Measurements from ENCODE around the gene USP27X. TPM values are rescaled to one million over a fixed set of nuclear protein-coding genes. Genes with fewer than 3 reads are reported as not detected.

USP27X gene
- total and polyA plus RNA-seq, 2 of the 4 experiments (the other 2 are of a cell fraction) = 2.7 to 6.3 TPM

GRCh38 chrX:49922291-49923241, 43.3 kb downstream of the USP27X start, which contains the start of gene CLCN5:
Gene CLCN5 (plus strand): TSS chrX:49922596. CDS start chrX:49925299, 2,703 bp downstream.
- Histone ChIP-seq H2BK20ac (ENCODE audit: low read depth, low read length) (no peak within 1 kb of the TSS), H2AFZ (replicated peaks; ENCODE audit: low read length, poor library complexity) (peak within 1 kb of the TSS; percentile 87), H3K18ac (ENCODE audit: low read depth, low read length) (no peak within 1 kb of the TSS), H3K9me3 (ENCODE audit: control insufficient read depth, insufficient read depth, low read length) (no peaks in the 10 kb centered on the region), H2BK120ac (ENCODE audit: low read depth, low read length) (no peak within 1 kb of the TSS), H3K4me2 (ENCODE audit: low read depth, low read length) (peak within 1 kb of the TSS; percentile 82), H4K5ac (ENCODE audit: low read depth, low read length) (no peak within 1 kb of the TSS), H2BK15ac (ENCODE audit: low read depth, low read length) (no peak within 1 kb of the TSS), H3K27me3 (ENCODE audit: control insufficient read depth, insufficient read depth, low read length) (no peaks in the 10 kb centered on the region), H3K56ac (ENCODE audit: extremely low read depth, insufficient read depth, low read length) (no peak within 1 kb of the TSS), H3K79me1 (ENCODE audit: low read depth in 1 of 2, low read length in 2 of 2) (no peaks in the 10 kb centered on the region), H3K27ac (ENCODE audit: insufficient read depth, low read length) (peak within 1 kb of the TSS; percentile 4; the same call in 1 of the 2 replicates), H3K14ac (replicated peaks; ENCODE audit: low read depth, low read length) (no peak within 1 kb of the TSS), H2AK5ac (ENCODE audit: low read depth, low read length) (no peak within 1 kb of the TSS), H3K4ac (ENCODE audit: low read depth, low read length) (no peak within 1 kb of the TSS), H4K8ac (ENCODE audit: low read depth in 2 of 2, low read length in 2 of 2) (peak within 1 kb of the TSS; percentile 61 to 73), H2AK9ac (replicated peaks; ENCODE audit: low read depth, low read length, poor library complexity) (peak within 1 kb of the TSS; percentile 45), H2BK5ac (ENCODE audit: low read depth, low read length, poor library complexity, severe bottlenecking) (no peak within 1 kb of the TSS), H3K9me1 (ENCODE audit: insufficient read depth, low read length) (no peaks in the 10 kb centered on the region), H4K20me1 (ENCODE audit: insufficient read depth, low read length) (no peaks in the 10 kb centered on the region), H3K4me1 (ENCODE audit: control insufficient read depth, insufficient read depth, low read length) (no peaks in the 10 kb centered on the region), H3K23ac (ENCODE audit: low read depth, low read length) (peak within 1 kb of the TSS; percentile 76), H4K91ac (ENCODE audit: insufficient read depth, low read depth, low read length) (peak within 1 kb of the TSS; percentile 13; the same call in 1 of the 2 replicates), H3K36me3 (ENCODE audit: control insufficient read depth, insufficient read depth, low read length) (no peaks in the 10 kb centered on the region), H3K9ac (ENCODE audit: low read depth, low read length) (peak within 1 kb of the TSS; percentile 73), H3K4me3 (ENCODE audit: insufficient read depth, low read depth, low read length) (peak within 1 kb of the TSS; percentile 56)
- intact Hi-C loops (cut with micrococcal nuclease) = no loop called here
- DNase-seq (peak; percentile 91), ATAC-seq (ENCODE audit: low read depth) (peak; percentile 95)
- CTCF ChIA-PET = interaction anchor here (2.1 kb wide), 1 partner anchor 38 kb away, joined by 8 read pairs; no protein-coding TSS in a partner anchor
- dilution Hi-C loops (cut with HindIII; ENCODE audit: low sequenced_read_pairs, unreplicated experiment) = no loop called here
- TF ChIP-seq MAZ (IDR thresholded peaks at IDR 0.05; ENCODE audit: borderline replicate concordance, low read depth, low read length) (peak; percentile 37; the same call in 1 of the 2 replicates), POLR2A (IDR thresholded peaks at IDR 0.05; ENCODE audit: low read depth, low read length) (no peak), MXI1 (IDR thresholded peaks at IDR 0.05; ENCODE audit: borderline replicate concordance, low read depth, low read length) (0 out of 2 replicates have a peak, but pooled peaks have one; percentile 36), BHLHE40 (IDR thresholded peaks at IDR 0.05; ENCODE audit: low read depth, low read length) (peak; percentile 51; the same call in 1 of the 2 replicates), RAD21 (IDR thresholded peaks at IDR 0.05; ENCODE audit: low read length) (no peak), USF2 (IDR thresholded peaks at IDR 0.05; ENCODE audit: low read depth, low read length) (peak; percentile 76)
- 35% methylated on average over 41 of the region's 83 CpGs; no CpG with 5 or more reads in 1 of the 2 experiments for WGBS, 2 experiments (ENCODE audit: extremely low coverage in 2 of 2, insufficient read length in 1 of 2)
- POLR2A ChIA-PET (ENCODE audit: unreplicated experiment) = interaction anchor here (0.9 kb wide), 1 partner anchor 279 kb away, joined by 5 read pairs; no protein-coding TSS in a partner anchor
- BruUV-seq (replicated peaks) = no TSS peak
- in situ Hi-C loops (cut with MboI; ENCODE audit: low sequenced_read_pairs) = loop anchor here (25.0 kb wide), 1 partner anchor 665 kb away; no protein-coding TSS in a partner anchor
